ENCODE measurements around the gene MRPL43.

The MRPL43 gene

DNA sequence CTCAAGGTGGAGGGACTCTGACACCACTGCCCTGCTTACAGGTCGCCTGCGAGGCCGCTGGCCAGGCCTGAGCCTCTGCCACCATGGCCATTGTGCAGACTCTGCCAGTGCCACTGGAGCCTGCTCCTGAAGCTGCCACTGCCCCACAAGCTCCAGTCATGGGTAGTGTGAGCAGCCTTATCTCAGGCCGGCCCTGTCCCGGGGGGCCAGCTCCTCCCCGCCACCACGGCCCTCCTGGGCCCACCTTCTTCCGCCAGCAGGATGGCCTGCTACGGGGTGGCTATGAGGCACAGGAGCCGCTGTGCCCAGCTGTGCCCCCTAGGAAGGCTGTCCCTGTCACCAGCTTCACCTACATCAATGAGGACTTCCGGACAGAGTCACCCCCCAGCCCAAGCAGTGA, 15.2 kb upstream of the MRPL43 start:
- no peak for DNase-seq

DNA sequence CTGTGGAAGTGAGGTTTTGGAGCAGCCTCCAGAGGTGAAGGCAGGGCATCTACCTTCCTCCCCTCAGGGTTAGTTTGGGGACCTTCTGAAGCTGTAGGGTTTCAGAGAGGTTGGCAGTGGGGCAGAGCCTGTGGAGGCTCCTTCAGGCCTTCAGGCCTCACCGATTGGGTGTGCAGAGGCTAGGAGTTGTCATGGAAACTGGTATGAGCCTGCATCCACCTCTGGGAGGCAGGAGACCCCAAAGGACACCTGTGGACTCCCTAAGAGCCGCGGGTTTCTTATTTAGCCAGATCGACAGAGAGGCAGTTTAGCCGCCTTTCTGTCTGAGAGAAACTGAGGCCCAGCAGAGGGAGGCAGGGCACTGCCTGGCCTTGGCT, 14.3 kb upstream of the MRPL43 start:
- DNase-seq = peak in 1 of 14 donors; percentile 9

DNA sequence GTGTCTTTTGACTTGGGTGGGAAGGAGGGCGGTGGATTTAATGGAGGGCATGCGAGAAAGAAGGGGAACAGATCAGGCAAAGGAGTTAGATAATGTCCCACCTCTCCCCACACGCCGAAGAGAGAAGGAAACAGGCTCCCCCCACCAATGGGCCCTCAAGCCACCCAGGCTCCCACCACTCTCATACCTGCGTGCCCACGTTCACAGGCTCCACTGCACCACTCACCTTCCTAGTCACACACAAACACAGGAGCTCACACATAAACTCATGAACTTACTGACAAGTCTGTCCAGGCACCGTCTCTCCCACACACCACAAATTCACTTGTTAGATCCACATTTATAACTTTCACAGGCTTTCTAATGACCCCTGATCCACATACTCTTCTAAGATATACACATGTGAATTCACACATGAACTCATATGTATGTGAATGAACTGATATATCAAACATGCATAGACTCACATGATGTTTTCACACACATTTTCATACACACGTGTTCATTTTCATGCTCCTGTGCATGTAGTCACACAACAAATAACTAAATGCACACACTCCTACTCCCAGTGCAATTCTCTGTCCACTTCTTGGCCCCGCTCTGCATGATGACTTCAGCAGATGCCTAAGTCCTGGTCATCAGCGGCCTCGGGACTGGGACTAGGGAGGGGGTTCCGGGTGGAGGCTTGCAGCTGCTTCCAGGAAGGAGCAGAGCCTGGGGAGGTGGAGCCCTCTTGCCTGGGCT, 13.8 kb upstream of the MRPL43 start:
- peak in 12 of 14 donors; percentile 7 to 93 (median 68) for DNase-seq

DNA sequence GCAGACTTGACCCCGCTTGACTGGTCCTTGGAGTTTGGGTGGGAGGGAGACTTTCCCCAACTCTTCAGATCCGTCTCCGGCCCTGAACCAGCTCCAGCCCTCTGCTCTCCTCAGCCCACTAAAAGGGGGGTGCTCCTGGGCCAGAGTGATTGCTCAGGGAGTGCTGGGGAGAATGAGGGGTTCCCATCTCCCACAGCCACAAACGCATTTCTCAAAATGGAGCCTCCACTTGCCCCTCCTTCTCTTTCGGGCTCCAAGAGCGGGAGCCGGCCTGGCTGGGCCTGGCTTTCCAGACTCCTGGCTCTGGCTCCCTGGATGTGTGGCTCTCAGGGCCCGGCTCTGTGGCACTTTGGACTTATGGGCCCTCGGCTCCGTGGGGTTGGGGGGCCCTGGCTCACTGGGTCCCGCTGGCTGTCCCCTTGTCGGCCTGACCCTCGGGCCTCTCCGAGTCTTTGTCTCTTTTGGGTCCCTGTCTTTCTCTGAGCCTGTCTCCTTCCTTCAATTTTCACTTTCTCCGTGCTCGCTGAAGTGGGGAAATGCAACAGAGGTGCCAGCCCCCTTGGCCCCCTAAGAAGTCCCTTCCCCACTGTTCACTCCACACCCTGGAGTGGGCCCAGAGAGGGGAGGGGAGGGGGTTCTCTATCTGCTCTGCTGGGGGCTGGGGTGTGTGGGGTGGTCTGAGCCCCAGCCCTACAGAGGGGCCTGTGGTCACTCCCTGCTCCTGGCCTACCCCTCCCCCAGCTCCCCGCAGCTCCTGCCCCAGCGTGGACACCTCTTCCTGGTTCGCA, 13.0 kb upstream of the MRPL43 start:
- DNase-seq = peak in 10 of 14 donors; percentile 34 to 79 (median 55)

DNA sequence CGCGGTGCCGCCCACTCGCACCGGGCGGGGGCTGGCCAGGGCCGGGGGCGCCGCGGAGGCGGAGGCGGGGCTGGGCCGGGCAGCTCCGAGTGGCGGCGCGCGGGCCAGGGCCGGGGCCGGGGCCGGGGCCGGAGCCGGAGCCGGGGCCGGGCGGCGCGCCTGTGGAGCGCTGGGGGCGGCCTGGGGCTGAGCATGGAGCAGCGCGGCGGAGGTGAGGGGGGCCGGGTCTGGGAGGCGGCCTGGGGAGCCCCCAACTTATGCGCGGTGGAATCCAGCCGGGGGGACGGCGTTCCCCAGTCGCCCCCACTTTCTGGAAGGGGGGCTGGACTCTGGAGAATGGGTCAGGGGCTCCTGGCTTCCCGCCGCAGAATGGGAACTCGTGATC, 12.4 kb upstream of the MRPL43 start, which contains the start of gene LZTS2:
Gene LZTS2 (plus strand): TSS at position 67 of the 385 bp plus-strand sequence. CDS start 2,731 bp downstream, outside the sequence.
- DNase-seq = peak in 1 of 14 donors; percentile 63

DNA sequence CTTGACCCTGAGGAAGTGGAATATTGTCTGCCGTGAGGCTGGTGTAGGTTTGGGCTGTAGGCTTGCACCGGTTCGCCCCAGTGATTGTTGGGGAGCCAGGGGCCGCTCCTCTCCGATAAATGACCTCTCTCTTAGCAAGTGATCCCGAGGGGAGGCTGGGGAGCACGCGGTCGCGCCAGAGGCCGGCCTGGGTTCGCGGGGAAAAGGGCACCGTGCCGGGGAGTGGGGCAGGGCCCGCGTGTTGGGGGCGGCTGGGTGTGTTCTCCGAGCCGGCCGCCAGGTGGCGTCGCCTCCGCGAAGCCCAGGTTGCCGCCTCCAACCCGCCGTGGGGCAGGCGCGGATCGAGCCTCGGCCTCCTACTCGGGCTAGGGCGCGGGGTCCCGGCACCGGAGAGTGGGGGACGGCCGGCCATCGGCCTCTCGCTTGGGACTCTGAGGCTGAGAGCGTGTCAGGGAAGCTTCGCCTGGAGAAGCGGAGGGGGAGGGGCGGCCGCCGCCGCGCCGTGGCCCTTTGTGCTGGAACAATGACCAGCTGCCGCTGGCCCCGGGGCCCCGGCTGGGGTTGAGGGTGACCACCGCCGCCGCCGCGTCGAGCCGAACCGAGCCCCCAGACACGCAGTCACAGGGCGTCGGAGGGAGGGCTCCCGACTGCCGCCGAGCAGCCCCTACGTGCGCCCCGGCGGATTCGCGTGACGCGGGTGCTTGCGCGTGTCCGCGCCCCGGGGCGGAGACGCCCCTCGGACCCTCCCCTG, 11.9 kb upstream of the MRPL43 start:
- DNase-seq = peak; percentile 19 to 94 (median 81)

DNA sequence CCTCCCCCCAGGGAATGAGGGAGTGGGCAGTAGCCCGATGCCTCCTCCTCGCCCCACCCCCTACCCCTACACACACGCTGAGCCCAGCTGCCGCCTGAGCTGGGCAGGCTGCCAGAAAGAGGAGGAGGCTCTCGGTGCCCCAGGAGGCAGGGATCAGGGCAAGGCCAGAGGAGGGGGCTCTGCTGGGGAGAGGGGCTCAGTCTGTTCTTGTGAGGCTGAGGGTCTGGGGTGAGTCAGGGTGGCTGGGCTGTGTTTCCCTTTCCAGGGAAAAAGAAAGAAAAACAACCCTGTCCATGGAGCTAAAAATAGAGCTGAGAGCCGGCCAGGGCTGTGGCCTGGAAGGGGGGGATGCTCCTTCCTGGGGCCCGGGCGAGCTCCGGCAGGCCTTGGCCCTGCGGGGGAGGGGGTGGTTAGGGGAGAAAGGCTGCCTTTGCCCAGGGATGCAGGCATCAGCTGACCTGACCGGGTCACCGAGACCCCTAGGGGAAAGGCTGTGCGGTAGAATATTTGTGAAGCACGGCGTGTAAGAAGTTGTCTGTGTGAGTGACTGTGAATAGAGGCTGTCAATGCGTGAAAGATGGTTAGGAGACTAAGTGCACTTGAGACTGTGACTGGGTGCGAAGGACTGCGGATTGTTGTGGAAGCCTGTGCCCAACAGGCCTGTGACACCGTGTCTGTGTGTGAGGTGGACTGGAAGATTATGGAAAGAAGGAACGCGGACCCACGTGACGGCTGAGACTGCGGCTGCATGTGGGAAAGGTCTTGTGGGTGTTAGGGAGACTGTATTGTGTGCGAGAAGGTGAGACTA, 11.1 kb upstream of the MRPL43 start:
- peak; percentile 56 to 96 (median 88) for DNase-seq

DNA sequence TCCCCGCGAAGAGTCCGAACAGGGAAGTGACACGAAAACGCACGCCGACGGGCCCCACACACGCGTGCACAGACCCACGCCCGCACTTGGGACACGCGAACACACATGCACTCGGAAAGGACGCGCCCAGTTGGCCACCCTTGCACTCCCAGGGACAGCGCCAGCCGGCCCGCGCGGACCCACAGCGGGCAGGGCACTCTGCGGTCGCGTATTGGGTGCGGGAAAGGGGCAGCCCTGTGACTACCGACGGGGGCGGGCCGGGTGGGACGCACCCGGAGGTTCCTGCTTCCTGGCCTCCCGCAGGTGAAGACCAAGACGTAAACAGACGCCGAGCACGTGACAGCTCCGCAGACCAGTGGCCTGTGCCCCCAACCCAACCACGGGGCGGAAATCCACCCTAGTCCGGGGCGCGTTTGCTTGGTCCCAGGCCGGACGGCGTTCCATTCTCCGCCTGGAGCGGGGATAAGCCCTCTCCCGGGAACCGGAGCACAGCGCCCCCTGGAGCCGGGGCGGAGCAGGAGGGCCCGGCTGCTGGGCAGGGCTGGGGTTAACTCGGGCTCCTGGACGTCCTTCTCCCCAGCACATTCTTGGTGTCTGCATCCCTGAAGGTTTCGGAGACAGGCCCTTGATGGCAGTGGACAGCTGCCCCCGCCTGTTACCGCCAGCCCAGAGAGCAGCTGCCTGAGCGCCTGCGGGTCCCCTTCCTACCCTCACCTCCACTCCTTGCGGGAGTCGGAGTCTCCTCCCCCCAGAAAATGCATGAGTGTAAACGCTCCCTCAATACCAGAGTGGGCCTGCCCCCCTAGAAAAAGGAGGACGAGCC, 10.3 kb upstream of the MRPL43 start:
- DNase-seq = peak in 11 of 14 donors; percentile 65 to 91 (median 81)

DNA sequence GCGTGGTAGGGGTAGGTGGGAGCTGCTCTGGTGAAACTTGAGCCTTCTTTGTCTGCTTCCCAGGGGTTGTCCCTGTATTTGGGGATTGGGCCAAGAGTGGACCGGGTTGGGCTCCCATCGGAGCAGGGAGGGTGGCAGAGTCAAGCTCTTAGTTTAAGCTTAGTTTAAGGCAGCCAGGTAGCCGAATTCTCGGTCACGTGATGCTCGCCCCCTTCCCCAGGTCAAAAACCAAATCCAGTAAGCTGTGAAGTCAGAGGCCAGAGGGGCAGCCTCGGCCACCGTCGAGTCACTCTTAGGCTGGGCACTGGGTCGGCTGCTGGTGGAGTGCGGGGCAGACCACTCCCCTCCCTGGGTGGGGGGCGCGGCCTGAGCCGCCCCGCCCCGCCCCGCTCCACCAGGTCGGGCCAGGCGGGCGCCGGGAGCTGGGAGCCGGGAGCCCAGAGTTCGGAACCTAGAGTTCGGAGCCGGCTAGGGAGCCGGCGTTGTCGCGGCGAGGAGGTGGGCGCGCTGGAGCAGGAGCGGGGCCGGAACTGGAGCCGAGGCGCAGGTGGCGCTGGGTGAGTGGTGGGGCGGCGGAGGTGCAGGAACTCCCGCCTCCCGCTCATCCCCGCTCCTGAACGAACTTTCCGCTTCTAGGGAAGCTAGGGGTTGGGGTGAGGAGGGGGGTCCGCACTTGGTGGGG, 9.5 kb upstream of the MRPL43 start:
- peak in 7 of 14 donors; percentile 34 to 67 (median 51) for DNase-seq

DNA sequence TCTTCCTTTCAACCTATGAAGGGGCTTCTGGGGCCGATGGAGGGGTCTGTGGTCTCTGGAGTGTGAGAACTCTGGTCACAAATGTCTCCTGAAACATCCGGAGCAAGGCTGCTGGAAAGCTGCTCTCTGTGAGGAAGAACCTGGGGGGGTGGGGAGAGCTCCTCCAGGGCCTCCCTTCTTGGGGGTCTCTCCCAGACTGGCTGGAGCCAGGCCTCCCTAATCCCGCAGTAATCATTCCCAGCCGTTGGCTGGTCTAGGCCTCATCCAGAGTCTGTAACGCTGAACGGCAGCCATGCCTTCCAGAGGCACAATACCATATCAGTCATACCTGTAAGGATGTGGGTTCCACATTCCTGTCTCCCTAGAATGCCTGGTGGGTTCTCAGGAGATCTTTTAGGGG, 7.9 kb upstream of the MRPL43 start:
- no peak for DNase-seq

DNA sequence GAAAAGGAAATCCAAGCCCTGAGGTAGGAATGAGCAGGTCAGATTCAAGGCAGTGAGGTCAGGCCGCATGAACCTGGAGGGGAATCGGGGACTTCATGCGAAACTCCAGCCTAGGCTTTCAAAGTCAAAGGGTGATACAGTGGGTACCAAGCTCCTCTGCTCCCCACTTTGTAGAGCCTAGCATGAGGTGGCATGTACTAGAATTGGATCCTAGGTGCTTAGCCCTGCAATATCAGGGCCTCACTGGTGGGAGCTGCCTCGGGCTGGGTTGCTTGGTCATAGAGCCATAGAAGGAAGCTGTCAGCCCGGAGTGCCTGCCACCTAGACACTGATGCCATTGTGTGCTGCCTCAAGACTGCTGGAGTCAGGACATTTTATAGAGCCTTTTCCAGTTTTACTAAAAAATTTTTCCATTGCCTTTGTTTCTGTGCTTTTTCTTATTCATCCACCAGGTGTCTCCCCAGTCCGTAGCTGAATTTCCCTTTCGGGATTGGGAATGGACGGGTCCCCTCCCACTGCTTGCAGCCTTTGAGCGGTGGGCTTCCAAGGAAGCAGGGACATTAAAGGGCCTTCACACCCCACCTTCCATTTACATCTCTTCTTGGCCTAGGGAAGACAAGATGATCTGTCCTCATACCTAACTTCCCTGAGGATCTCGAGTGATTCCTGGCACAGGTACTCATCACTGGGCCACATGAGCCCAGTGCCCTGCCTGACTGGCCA, 6.8 kb upstream of the MRPL43 start:
- peak in 8 of 14 donors; percentile 16 to 72 (median 41) for DNase-seq

DNA sequence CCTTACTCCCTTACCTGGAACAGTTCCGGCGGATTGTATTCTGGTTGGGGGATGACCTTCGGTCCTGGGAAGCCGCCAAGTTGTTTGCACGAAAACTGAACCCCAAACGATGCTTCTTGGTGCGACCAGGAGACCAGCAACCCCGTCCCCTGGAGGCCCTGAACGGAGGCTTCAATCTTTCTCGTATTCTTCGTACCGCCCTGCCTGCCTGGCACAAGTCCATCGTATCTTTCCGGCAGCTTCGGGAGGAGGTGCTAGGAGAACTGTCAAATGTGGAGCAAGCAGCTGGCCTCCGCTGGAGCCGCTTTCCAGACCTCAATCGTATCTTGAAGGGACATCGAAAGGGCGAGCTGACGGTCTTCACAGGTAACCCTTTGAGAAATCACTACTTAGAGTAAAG, 1.8 kb upstream of the MRPL43 start:
- DNase-seq = no peak

DNA sequence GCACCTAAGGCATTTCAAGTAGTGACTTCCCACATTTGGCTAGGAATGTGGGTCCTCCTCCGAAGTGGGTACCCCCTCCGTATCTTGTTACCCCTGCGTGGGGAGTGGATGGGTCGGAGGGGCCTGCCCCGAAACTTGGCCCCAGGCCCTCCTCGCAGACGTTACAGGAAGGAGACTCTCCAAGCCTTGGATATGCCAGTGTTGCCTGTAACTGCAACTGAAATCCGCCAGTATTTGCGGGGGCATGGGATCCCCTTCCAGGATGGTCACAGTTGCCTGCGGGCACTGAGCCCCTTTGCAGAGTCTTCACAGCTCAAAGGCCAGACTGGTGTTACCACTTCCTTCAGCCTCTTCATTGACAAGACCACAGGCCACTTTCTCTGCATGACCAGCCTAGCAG, 869 bp upstream of the MRPL43 start:
- DNase-seq = no peak

DNA sequence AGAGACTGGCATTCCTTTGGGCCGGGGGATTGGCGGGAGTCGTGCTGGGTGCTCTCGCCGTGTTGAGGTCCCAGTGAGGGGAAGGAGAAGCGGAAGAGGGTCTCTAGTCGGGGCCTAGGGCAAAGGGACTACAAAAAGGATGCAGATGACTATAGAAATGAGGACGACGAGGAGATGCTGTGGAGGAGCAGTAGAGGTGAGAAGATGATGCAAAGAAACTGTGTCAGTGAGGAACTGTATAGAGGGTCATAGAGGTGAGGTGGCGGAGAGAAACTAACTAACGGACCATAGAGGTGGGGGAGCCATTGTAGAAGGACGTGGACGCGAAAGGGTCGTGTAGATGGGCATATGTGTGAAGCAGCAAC, 370 bp upstream of the MRPL43 start:
- DNase-seq = no peak

DNA sequence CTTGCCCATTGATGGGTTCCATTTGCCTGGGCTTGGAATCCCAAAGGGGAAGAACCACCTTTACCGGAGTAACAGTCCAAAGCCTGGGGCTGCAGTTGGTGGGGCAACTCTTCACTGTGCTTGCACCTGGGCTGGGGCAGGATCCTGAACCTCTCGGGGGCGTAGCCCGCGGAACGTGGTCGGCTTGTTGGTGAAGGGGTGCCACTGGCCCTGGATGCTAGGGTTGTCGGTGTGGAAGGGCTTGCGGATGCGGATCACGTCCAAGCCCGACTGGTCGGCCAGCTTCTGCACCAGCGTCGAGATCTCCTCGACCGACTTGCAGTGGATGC, 710 bp downstream of the MRPL43 start:
- no peak for DNase-seq

DNA sequence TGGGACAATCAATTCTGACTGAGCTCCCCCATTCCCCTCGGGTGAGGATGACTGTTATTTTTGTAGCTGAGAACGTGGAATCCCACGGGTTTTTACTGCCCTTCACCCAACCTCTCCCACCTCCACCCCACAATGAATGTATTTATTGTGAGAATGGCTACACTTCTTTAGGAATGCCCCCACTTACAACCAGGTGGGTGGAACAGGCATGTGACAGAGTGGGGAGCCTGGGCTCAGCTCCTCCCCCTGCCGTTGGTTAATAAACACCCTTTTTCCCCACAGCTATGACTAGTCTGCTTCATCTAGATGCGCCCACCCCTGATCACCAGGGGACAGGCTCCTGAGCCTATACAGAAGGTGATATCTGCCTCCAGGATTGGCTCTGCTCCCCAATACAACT, 2.0 kb downstream of the MRPL43 start:
- DNase-seq = no peak

DNA sequence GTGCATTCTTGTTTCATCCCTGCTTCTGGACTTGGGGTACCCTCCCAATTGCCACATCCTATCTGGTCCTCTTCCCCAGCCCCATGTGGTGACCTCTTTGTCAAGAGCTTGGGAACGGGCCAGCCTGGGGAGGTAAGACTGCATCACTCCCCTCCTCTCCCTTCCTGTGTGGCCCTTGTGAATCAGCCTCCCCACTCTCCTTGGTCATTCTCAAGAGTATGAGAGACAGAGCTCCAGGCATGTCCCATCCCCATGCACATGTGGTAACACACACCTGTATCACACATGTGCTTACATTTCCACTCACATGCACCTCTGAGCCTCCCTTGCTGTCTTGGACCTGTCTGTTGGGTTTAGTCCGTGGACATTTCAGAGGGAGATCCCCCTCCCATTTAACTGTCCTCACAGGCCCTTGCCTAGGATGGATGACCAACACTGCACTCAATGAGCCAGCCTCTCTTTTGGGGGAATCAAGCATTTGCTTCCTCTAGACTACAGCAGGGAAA, 2.6 kb downstream of the MRPL43 start:
- DNase-seq = no peak

DNA sequence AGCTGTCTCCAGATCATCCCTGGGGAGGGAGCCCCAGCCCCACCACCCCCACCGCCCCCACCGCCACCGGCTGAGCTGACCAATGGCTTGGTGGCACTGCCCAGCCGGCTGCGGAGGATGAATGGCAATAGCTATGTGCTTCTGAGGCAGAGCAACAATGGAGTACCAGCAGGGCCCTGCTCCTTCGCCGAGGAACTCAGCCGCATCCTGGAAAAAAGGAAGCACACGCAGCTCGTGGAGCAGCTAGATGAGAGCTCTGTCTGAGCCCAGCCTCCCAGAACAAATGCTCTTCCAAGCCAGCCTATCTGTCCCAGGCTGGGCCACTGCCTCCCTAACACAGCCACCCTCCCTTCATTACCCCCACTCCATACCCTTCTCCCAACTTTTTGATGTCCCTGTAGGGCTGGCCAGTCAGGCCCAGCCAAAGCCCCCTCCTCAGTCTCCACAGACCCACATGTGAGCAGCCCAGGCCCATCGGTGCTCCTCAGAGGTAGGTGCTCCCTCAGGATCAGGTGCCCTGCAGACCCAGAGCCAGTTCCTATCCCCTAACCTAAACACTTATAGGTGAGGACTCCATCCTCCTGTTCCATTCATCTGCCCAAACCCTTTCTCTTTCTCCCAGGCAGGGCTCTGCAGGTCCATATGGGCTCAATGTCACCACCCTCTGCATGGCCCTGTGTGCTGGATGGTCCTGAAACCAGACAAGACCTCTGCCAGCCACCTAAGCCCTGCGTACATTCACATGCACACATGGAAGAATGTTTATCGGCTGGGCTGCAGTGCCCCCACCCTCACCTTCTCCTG, 3.2 kb downstream of the MRPL43 start:
- DNase-seq = no peak

All from C1 segment of cervical spinal cord (tissue), 14 donors.